ENCODE data around the gene ZNHIT6.

ZNHIT6 gene

DNA sequence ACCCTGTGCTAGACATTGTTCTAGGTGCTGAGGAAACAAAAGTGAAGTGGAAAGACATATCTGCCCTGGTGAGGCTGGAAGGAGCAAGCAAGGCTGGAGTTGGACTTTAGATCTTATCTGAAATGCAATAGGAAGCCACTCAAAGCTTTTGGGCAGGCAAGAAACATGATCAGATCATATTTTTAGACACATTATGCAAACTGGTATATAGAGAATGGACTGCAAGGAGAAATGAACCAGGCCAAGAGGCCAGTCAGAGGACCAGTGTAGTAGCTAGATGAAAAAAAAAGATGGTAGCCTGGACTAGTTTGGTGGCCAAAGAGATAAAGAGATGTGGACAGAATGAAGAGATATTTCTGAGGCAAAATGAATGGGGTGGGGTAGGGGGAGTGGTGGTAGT lies 81.4 kb downstream of the ZNHIT6 start:
- no peaks in the 10 kb centered on the region for H3K27me3 ChIP-seq (replicated peaks in 2 of 5; ENCODE audit: control insufficient read depth in 4 of 5, insufficient read depth in 5 of 5, low read length in 4 of 5)
- H3K36me3 ChIP-seq (ENCODE audit: control insufficient read depth in 4 of 4, insufficient read depth in 4 of 4, low read length in 3 of 4): peaks cover 0 to 5% (median 0%) of the 10 kb centered on the region in 4 experiments
- DNase-seq: no peak
- H3K4me1 ChIP-seq (ENCODE audit: control extremely low read depth in 1 of 4, control insufficient read depth in 4 of 4, insufficient read depth in 4 of 4, low read length in 3 of 4): peaks cover 0 to 4% (median 0%) of the 10 kb centered on the region in 4 experiments
- H3K27ac ChIP-seq (ENCODE audit: insufficient read depth in 1 of 2, low read depth in 1 of 2, low read length in 2 of 2, poor library complexity in 1 of 2, severe bottlenecking in 2 of 2): no peak overlapping the region
- ChIA-PET CTCF (no interaction called here), POLR2A (no interaction called here)
- no peak overlapping the region for H3K4me3 ChIP-seq (ENCODE audit: control insufficient read depth in 1 of 7, extremely low read depth in 1 of 7, insufficient read depth in 4 of 7, low read depth in 2 of 7, low read length in 6 of 7)
- H3K9me3 ChIP-seq (ENCODE audit: control extremely low read depth in 1 of 5, control insufficient read depth in 4 of 5, insufficient read depth in 2 of 5, low read depth in 1 of 5, low read length in 4 of 5): peaks cover 0 to 14% (median 10%) of the 10 kb centered on the region in 5 experiments

- Histone ChIP-seq H3K9me3 (ENCODE audit: control extremely low read depth in 1 of 5, control insufficient read depth in 4 of 5, insufficient read depth in 2 of 5, low read depth in 1 of 5, low read length in 4 of 5) (peaks cover 7 to 27% (median 15%) of the 10 kb centered on the region in 5 experiments), H3K4me3 (ENCODE audit: control insufficient read depth in 1 of 7, extremely low read depth in 1 of 7, insufficient read depth in 4 of 7, low read depth in 2 of 7, low read length in 6 of 7) (no peak overlapping the region), H3K27me3 (replicated peaks in 2 of 5; ENCODE audit: control insufficient read depth in 4 of 5, insufficient read depth in 5 of 5, low read length in 4 of 5) (no peaks in the 10 kb centered on the region), H3K27ac (ENCODE audit: insufficient read depth in 1 of 2, low read depth in 1 of 2, low read length in 2 of 2, poor library complexity in 1 of 2, severe bottlenecking in 2 of 2) (no peak overlapping the region), H3K36me3 (ENCODE audit: control insufficient read depth in 4 of 4, insufficient read depth in 4 of 4, low read length in 3 of 4) (peaks cover 0 to 5% (median 0%) of the 10 kb centered on the region in 4 experiments), H3K4me1 (ENCODE audit: control extremely low read depth in 1 of 4, control insufficient read depth in 4 of 4, insufficient read depth in 4 of 4, low read length in 3 of 4) (peaks cover 0 to 4% (median 0%) of the 10 kb centered on the region in 4 experiments)
- ChIA-PET POLR2A (no interaction called here), CTCF (interaction anchor here (0.6 kb wide), 1 partner anchor 199 kb away, joined by 3 read pairs; no protein-coding TSS in a partner anchor)
- DNase-seq: no peak
- 100% methylated on average over 4 of the region's 4 CpGs for WGBS (ENCODE audit: insufficient coverage)
Measured at GRCh38 chr1:85624361-85624760, 83.9 kb downstream of the ZNHIT6 start.

GRCh38 chr1:85623061-85623471 lies 85.2 kb downstream of the ZNHIT6 start:
- no CpG with 5 or more reads among the region's 1 CpG for WGBS (ENCODE audit: insufficient coverage)
- H3K27me3 ChIP-seq (replicated peaks in 2 of 5; ENCODE audit: control insufficient read depth in 4 of 5, insufficient read depth in 5 of 5, low read length in 4 of 5): no peaks in the 10 kb centered on the region
- CTCF ChIA-PET: no interaction called here
- H3K4me1 ChIP-seq (ENCODE audit: control extremely low read depth in 1 of 4, control insufficient read depth in 4 of 4, insufficient read depth in 4 of 4, low read length in 3 of 4): no peaks in the 10 kb centered on the region
- peaks cover 0 to 5% (median 0%) of the 10 kb centered on the region in 4 experiments for H3K36me3 ChIP-seq (ENCODE audit: control insufficient read depth in 4 of 4, insufficient read depth in 4 of 4, low read length in 3 of 4)
- POLR2A ChIA-PET: no interaction called here
- no peak overlapping the region for H3K4me3 ChIP-seq (ENCODE audit: control insufficient read depth in 1 of 7, extremely low read depth in 1 of 7, insufficient read depth in 4 of 7, low read depth in 2 of 7, low read length in 6 of 7)
- peaks cover 7 to 29% (median 15%) of the 10 kb centered on the region in 5 experiments for H3K9me3 ChIP-seq (ENCODE audit: control extremely low read depth in 1 of 5, control insufficient read depth in 4 of 5, insufficient read depth in 2 of 5, low read depth in 1 of 5, low read length in 4 of 5)
- H3K27ac ChIP-seq (ENCODE audit: insufficient read depth in 1 of 2, low read depth in 1 of 2, low read length in 2 of 2, poor library complexity in 1 of 2, severe bottlenecking in 2 of 2): no peak overlapping the region
- peak in 2 of 3 donors; percentile 7 to 24 for DNase-seq

DNA sequence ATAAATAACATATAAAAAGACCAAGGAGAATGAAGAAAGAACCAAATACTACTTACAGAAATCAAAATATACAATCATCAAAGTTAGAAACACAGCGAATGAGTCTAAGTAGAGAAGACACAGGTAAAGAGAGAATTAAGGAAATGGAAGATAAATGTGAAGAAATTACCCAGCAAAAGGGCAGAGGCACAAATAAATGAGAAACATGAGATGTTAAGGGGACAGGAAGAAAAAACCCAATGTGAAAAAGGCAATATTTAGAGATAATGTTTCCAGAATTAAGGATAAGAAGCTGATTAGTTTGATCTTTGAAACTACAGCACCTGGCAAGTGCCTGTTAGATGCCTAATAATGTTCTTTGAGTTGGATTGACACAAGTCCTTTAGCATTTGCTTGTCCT lies 86.8 kb downstream of the ZNHIT6 start:
- ChIA-PET POLR2A (no interaction called here), CTCF (no interaction called here)
- no peak overlapping the region for H3K27ac ChIP-seq (ENCODE audit: insufficient read depth in 1 of 2, low read depth in 1 of 2, low read length in 2 of 2, poor library complexity in 1 of 2, severe bottlenecking in 2 of 2)
- peaks cover 0 to 5% (median 0%) of the 10 kb centered on the region in 4 experiments for H3K36me3 ChIP-seq (ENCODE audit: control insufficient read depth in 4 of 4, insufficient read depth in 4 of 4, low read length in 3 of 4)
- no peaks in the 10 kb centered on the region for H3K4me1 ChIP-seq (ENCODE audit: control extremely low read depth in 1 of 4, control insufficient read depth in 4 of 4, insufficient read depth in 4 of 4, low read length in 3 of 4)
- no peak overlapping the region for H3K4me3 ChIP-seq (ENCODE audit: control insufficient read depth in 1 of 7, extremely low read depth in 1 of 7, insufficient read depth in 4 of 7, low read depth in 2 of 7, low read length in 6 of 7)
- peaks cover 0 to 5% (median 0%) of the 10 kb centered on the region in 5 experiments for H3K27me3 ChIP-seq (replicated peaks in 2 of 5; ENCODE audit: control insufficient read depth in 4 of 5, insufficient read depth in 5 of 5, low read length in 4 of 5)
- DNase-seq: no peak
- no CpG with 5 or more reads among the region's 1 CpG for WGBS (ENCODE audit: insufficient coverage)
- peaks cover 7 to 31% (median 15%) of the 10 kb centered on the region in 5 experiments for H3K9me3 ChIP-seq (ENCODE audit: control extremely low read depth in 1 of 5, control insufficient read depth in 4 of 5, insufficient read depth in 2 of 5, low read depth in 1 of 5, low read length in 4 of 5)

DNA sequence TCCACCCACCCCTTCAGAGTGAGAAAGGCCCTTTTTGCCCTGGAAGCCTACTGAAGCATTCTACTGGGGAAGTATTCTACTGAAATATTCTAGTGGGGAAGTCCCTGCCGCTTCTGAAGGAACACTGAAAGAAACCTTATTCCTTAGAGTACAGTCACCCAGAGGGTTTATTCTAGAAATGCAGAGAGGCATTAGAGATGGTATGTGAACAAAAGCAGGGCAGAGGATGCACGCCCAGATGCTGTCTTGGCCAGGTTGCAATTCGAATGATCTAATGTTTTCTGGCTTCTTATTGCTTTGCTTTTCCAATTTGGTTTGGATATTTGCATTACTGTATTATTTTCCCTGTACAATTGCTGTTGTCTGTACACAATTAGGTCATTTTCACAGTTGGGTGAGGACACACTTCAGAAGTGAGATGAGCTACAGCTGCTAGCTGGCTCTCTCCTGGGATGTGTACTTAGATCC lies 90.6 kb downstream of the ZNHIT6 start:
- H3K27me3 ChIP-seq (replicated peaks in 2 of 5; ENCODE audit: control insufficient read depth in 4 of 5, insufficient read depth in 5 of 5, low read length in 4 of 5): peaks cover 0 to 15% (median 6%) of the 10 kb centered on the region in 5 experiments
- H3K9me3 ChIP-seq (ENCODE audit: control extremely low read depth in 1 of 5, control insufficient read depth in 4 of 5, insufficient read depth in 2 of 5, low read depth in 1 of 5, low read length in 4 of 5): peaks cover 7 to 32% (median 19%) of the 10 kb centered on the region in 5 experiments
- WGBS (ENCODE audit: insufficient coverage): 100% methylated on average over 1 of the region's 3 CpGs
- H3K4me1 ChIP-seq (ENCODE audit: control extremely low read depth in 1 of 4, control insufficient read depth in 4 of 4, insufficient read depth in 4 of 4, low read length in 3 of 4): peaks cover 0 to 2% (median 0%) of the 10 kb centered on the region in 4 experiments
- no peak for DNase-seq
- H3K4me3 ChIP-seq (ENCODE audit: control insufficient read depth in 1 of 7, extremely low read depth in 1 of 7, insufficient read depth in 4 of 7, low read depth in 2 of 7, low read length in 6 of 7): no peak overlapping the region
- H3K36me3 ChIP-seq (ENCODE audit: control insufficient read depth in 4 of 4, insufficient read depth in 4 of 4, low read length in 3 of 4): no peaks in the 10 kb centered on the region
- ChIA-PET CTCF (no interaction called here), POLR2A (no interaction called here)
- no peak overlapping the region for H3K27ac ChIP-seq (ENCODE audit: insufficient read depth in 1 of 2, low read depth in 1 of 2, low read length in 2 of 2, poor library complexity in 1 of 2, severe bottlenecking in 2 of 2)

DNA sequence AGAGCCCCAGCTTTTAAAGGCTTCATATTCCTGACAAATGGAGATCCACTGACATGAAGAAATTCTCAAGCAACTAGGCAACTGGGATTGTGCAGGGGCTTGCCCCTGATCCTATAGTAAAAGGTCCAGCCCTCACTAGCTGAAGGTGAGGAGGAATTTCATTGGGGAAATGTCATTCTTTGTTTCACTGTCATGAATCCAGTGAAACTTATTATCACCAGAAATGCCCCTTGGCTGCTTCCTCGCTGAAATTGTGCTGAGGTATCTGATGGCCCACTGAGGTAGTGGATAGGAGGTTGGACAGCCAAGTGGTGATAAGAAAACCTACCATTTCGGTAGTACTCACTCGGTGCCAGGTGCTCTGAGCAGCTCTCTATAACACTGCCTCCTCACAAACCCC lies 91.5 kb downstream of the ZNHIT6 start:
- H3K9me3 ChIP-seq (ENCODE audit: control extremely low read depth in 1 of 5, control insufficient read depth in 4 of 5, insufficient read depth in 2 of 5, low read depth in 1 of 5, low read length in 4 of 5): peaks cover 7 to 24% (median 17%) of the 10 kb centered on the region in 5 experiments
- H3K27me3 ChIP-seq (replicated peaks in 2 of 5; ENCODE audit: control insufficient read depth in 4 of 5, insufficient read depth in 5 of 5, low read length in 4 of 5): peaks cover 0 to 15% (median 6%) of the 10 kb centered on the region in 5 experiments
- POLR2A ChIA-PET: no interaction called here
- no CpG with 5 or more reads among the region's 3 CpGs for WGBS (ENCODE audit: insufficient coverage)
- no peaks in the 10 kb centered on the region for H3K36me3 ChIP-seq (ENCODE audit: control insufficient read depth in 4 of 4, insufficient read depth in 4 of 4, low read length in 3 of 4)
- no peak overlapping the region for H3K27ac ChIP-seq (ENCODE audit: insufficient read depth in 1 of 2, low read depth in 1 of 2, low read length in 2 of 2, poor library complexity in 1 of 2, severe bottlenecking in 2 of 2)
- no peak overlapping the region for H3K4me3 ChIP-seq (ENCODE audit: control insufficient read depth in 1 of 7, extremely low read depth in 1 of 7, insufficient read depth in 4 of 7, low read depth in 2 of 7, low read length in 6 of 7)
- peaks cover 0 to 2% (median 0%) of the 10 kb centered on the region in 4 experiments for H3K4me1 ChIP-seq (ENCODE audit: control extremely low read depth in 1 of 4, control insufficient read depth in 4 of 4, insufficient read depth in 4 of 4, low read length in 3 of 4)
- DNase-seq: no peak
- CTCF ChIA-PET: no interaction called here

DNA sequence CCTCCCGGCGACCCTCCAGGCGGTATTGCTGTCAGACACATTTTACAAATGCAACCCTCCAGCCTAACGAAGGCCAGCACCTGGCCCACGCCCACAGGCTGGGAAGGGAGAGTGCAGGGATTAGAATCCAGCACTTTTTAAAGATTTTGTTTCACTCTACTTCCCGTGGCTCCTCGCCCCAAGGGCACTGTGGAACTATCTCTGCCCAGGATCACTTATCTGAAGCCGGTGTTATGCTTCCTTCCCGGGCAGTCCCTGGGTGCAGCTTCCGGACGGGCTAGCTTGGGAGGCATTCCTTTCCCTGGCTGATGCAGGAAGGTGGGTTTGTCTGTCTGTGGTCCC lies 91.9 kb downstream of the ZNHIT6 start:
- Histone ChIP-seq H3K9me3 (ENCODE audit: control extremely low read depth in 1 of 5, control insufficient read depth in 4 of 5, insufficient read depth in 2 of 5, low read depth in 1 of 5, low read length in 4 of 5) (peaks cover 4 to 22% (median 13%) of the 10 kb centered on the region in 5 experiments), H3K4me3 (ENCODE audit: control insufficient read depth in 1 of 7, extremely low read depth in 1 of 7, insufficient read depth in 4 of 7, low read depth in 2 of 7, low read length in 6 of 7) (peak overlapping the region in 1 of 7 experiments; percentile 7), H3K4me1 (ENCODE audit: control extremely low read depth in 1 of 4, control insufficient read depth in 4 of 4, insufficient read depth in 4 of 4, low read length in 3 of 4) (peaks cover 0 to 2% (median 0%) of the 10 kb centered on the region in 4 experiments), H3K27me3 (replicated peaks in 2 of 5; ENCODE audit: control insufficient read depth in 4 of 5, insufficient read depth in 5 of 5, low read length in 4 of 5) (peaks cover 0 to 15% (median 6%) of the 10 kb centered on the region in 5 experiments), H3K36me3 (ENCODE audit: control insufficient read depth in 4 of 4, insufficient read depth in 4 of 4, low read length in 3 of 4) (no peaks in the 10 kb centered on the region), H3K27ac (ENCODE audit: insufficient read depth in 1 of 2, low read depth in 1 of 2, low read length in 2 of 2, poor library complexity in 1 of 2, severe bottlenecking in 2 of 2) (no peak overlapping the region)
- 81% methylated on average over 9 of the region's 11 CpGs for WGBS (ENCODE audit: insufficient coverage)
- no peak for DNase-seq
- ChIA-PET CTCF (no interaction called here), POLR2A (no interaction called here)
